Tracheal epithelial cell (primary cell): ENCODE data around the gene TFAM. TPM values are rescaled to one million over a fixed set of nuclear protein-coding genes. Genes with fewer than 3 reads are reported as not detected.

Experiments used
- total RNA-seq: library from RNA; depleted of rRNA; stranded (reverse); fragments of >200 nt; gene quantifications from 2 replicates; pipeline ENCODE4 v1.2.1, GENCODE V29; 2014

TFAM gene
- 29.6 and 34.0 TPM in 2 replicates for total RNA-seq

GRCh38 chr10:58384999-58385783 lies at the start of gene TFAM:
Gene TFAM, plus strand, starts transcription at chr10:58385410. Its CDS starts 138 bp downstream, at chr10:58385548.

Other genes starting within 250 kb of the TFAM start
- gene IPMK, start 117.5 kb upstream of the TFAM start, total RNA-seq = 7.0 and 7.2 TPM in 2 replicates
- 28.7 and 40.7 TPM in 2 replicates for gene CISD1, start 116.2 kb upstream of the TFAM start, total RNA-seq
- gene UBE2D1, start 50.4 kb upstream of the TFAM start, total RNA-seq = 6.4 and 11.1 TPM in 2 replicates
- gene BICC1, start 127.5 kb downstream of the TFAM start, total RNA-seq = 1.9 and 42.2 TPM in 2 replicates